Mesodermal cell (in vitro differentiated cells): ENCODE measurements around the gene PRKAR1B.

ENCODE experiments used
- H3K27ac ChIP-seq: 2 replicates; pipeline ENCODE4 v1.7.0; 2013; ENCODE audit warnings: mild to moderate bottlenecking, low read depth, low read length, moderate library complexity; ENCODE audit not compliant: severe bottlenecking
- H3K36me3 ChIP-seq: 2 replicates; pipeline ENCODE4 v1.7.1; 2013; ENCODE audit warnings: mild to moderate bottlenecking, low read length, moderate library complexity; ENCODE audit not compliant: control insufficient read depth, insufficient read depth
- H3K4me1 ChIP-seq: one replicate; pipeline ENCODE4 v1.7.1; 2013; ENCODE audit warnings: mild to moderate bottlenecking, low read length; ENCODE audit not compliant: insufficient read depth, control insufficient read depth, poor library complexity, severe bottlenecking
- H3K4me3 ChIP-seq: 2 replicates; pipeline ENCODE4 v1.7.0; 2013; ENCODE audit warnings: low read length, control low read depth, mild to moderate bottlenecking; ENCODE audit not compliant: insufficient read depth, poor library complexity, severe bottlenecking; ENCODE audit errors: extremely low read depth
- H3K9me3 ChIP-seq: 2 replicates; pipeline ENCODE4 v1.7.1; 2013; ENCODE audit warnings: mild to moderate bottlenecking, low read length, moderate library complexity; ENCODE audit not compliant: control insufficient read depth
- WGBS, 2 experiments: methylation state at CpG; one replicate each; pipeline ENCODE4 v1.1.5; 2013; ENCODE audit warnings: missing lambda C conversion rate in 2 of 2; ENCODE audit not compliant: insufficient coverage in 2 of 2; 5-methylcytosine and 5-hydroxymethylcytosine counted together

Gene PRKAR1B

DNA sequence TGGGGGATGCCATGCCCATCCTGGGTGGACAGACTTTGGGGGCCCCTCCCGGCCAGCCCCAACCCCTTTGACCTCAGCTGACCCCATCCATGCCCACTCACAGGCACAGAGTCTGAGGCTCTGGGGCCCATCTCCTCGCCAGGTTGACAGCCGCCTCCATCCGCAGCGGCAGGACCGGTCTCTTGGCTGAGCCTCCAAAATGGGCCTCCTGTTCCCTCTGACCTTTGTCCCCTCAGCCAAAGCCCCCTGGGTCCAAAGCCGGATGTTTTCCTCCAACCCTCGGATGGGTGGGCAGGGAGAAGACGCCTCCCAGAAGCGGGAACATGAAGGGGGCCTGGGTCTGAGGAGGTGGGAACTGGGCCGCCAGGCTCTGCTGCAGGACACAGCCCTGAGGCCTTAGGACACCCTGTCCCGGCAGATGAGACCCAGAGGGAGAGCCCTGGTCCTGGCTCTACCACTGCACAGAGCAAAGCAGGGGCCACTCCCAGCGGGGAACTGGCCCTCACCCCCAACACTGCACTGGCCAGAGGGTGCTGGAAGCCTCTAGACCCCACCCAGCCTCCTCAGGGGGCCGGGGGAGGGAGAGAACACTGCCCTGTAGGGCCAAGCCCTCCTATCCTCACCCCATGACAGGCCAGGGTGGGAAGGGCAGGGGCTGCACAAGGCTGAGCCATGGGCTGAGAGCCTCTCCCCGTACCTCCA is 220.0 kb downstream of the PRKAR1B start:
- H3K4me3 ChIP-seq = no peak overlapping the region
- no peaks in the 10 kb centered on the region for H3K9me3 ChIP-seq
- WGBS, 2 experiments = 85 to 91% methylated on average over 10 to 12 of the region's 15 CpGs
- no peaks in the 10 kb centered on the region for H3K4me1 ChIP-seq
- H3K36me3 ChIP-seq = peaks cover 60% of the 10 kb centered on the region
- no peak overlapping the region for H3K27ac ChIP-seq

DNA sequence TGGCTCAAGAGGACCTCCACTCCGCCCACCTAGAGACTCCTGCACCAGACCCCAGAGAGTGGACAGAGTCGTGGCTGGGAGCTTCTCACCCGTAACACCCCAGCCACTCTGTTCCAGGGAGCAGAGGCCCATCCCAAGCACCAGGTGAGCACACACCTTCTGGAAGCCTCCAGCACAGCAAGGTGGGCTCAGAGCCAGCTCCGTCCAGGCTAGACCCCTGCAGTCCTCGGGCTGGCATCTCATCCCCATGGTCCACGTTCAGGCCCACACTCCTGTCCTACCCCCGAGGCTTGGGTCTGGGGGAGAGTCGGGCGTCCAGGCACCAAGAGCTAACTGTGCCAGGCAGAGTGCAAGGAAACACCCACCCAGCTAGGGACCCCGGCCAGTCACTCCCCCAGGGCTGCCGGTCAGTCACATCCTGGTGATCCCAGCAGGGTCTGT is 220.7 kb downstream of the PRKAR1B start:
- peaks cover 59% of the 10 kb centered on the region for H3K36me3 ChIP-seq
- WGBS, 2 experiments = 94 to 96% methylated on average over 8 to 11 of the region's 11 CpGs
- no peaks in the 10 kb centered on the region for H3K4me1 ChIP-seq
- no peak overlapping the region for H3K4me3 ChIP-seq
- no peak overlapping the region for H3K27ac ChIP-seq
- no peaks in the 10 kb centered on the region for H3K9me3 ChIP-seq

DNA sequence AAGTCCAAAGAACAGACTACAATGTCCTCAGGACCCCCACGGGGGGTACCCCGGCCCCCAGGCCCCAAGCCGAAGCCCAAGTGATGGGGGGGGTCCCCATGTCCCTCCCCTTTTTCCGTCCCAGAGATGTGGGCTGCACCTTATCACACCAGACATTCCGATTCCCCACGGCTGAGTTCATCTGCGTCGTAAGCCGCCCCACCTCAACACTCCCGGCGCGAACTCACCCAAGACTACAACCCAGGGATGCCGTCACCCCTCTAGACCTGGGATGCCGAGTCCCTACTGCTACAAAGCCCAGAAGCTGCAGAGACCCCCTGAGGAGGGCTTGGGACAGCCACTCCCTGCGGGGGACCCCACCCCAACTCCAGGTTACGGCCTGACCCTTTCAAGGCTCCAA is 221.9 kb downstream of the PRKAR1B start:
- no peaks in the 10 kb centered on the region for H3K4me1 ChIP-seq
- 85 to 91% methylated on average over 12 to 14 of the region's 16 CpGs for WGBS, 2 experiments
- no peak overlapping the region for H3K27ac ChIP-seq
- H3K36me3 ChIP-seq = peaks cover 70% of the 10 kb centered on the region
- no peak overlapping the region for H3K4me3 ChIP-seq
- H3K9me3 ChIP-seq = no peaks in the 10 kb centered on the region

DNA sequence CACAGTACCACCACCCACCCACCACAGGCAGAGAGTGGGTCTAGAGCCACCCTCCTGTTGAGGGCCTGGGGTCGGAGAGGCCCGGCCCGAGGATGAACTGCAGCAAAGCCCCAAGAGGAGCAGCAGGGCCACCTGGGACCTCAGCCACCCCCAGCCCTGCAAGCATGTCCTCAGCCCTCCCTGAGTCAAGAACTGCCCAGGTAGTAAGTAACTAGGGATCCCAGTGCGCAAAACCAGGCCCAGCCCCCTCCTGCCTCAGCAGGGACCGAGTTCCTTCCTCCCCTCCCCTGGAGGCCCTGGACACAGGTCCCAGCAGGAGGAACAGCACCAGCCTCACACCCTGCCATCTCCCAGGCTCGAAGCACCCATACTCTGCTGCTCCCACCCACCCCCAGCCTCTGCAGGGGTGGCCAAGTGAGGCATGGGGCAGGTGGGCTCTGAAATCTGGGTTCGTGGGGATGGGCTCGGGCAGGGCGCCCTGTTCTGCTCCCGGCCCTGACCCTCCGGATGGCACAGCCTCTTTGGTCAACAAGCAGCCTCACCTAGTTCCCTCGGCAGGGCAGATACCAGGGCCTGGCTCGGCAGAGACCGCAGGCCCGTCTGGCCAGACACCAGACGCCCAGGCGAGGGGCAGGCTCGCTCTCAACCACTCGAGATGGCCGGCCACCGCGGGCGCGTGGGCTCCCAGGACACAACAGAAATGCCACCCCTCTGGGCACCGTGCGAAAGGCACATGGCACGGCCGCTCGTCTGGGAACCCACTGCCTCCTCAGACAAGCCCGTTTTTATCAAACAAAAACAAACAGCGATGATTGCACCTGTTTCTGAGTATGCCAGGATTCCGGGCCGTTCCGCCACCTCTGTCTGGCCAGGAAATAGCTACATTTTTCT is 222.6 kb downstream of the PRKAR1B start:
- H3K4me3 ChIP-seq = no peak overlapping the region
- no peaks in the 10 kb centered on the region for H3K4me1 ChIP-seq
- H3K9me3 ChIP-seq = no peaks in the 10 kb centered on the region
- peaks cover 70% of the 10 kb centered on the region for H3K36me3 ChIP-seq
- WGBS, 2 experiments = 95 to 96% methylated on average over 29 of the region's 34 CpGs
- H3K27ac ChIP-seq = no peak overlapping the region

GRCh38 chr7:503575-504111 is 223.4 kb downstream of the PRKAR1B start:
- Histone ChIP-seq H3K4me1 (no peaks in the 10 kb centered on the region), H3K27ac (no peak overlapping the region), H3K4me3 (no peak overlapping the region), H3K36me3 (peaks cover 70% of the 10 kb centered on the region), H3K9me3 (no peaks in the 10 kb centered on the region)
- WGBS, 2 experiments = 91 to 94% methylated on average over 15 to 20 of the region's 20 CpGs

DNA sequence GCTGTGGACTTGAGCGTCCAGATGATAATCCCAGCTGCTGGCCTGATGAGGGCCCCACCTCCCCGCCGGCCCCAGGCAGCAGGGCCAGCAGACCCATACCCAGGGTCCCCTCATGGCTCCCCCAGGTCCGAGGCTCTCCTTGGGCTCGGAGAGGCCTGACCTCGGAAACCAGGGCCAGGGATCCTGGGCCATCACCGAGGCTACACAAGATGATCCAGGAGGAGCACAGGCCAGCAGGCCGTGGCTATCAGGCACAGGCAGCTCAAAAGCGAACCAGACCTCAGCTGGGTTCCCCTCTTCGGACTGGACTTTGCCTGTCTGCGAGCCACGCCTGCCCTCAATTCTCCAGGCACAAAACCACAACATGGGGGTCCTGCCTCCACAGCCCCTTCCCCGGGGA is 224.8 kb downstream of the PRKAR1B start:
- no peak overlapping the region for H3K4me3 ChIP-seq
- H3K36me3 ChIP-seq = peaks cover 68% of the 10 kb centered on the region
- H3K9me3 ChIP-seq = no peaks in the 10 kb centered on the region
- 90 to 93% methylated on average over 11 to 13 of the region's 13 CpGs for WGBS, 2 experiments
- no peaks in the 10 kb centered on the region for H3K4me1 ChIP-seq
- H3K27ac ChIP-seq = no peak overlapping the region

- H3K27ac ChIP-seq = no peak overlapping the region
These were observed 225.6 kb downstream of the PRKAR1B start for GRCh38 chr7:501526-501925.

GRCh38 chr7:500521-501420 is 226.3 kb downstream of the PRKAR1B start:
- Histone ChIP-seq H3K4me3 (no peak overlapping the region), H3K4me1 (no peaks in the 10 kb centered on the region), H3K9me3 (no peaks in the 10 kb centered on the region), H3K27ac (no peak overlapping the region), H3K36me3 (peaks cover 73% of the 10 kb centered on the region)
- 95 to 97% methylated on average over 28 to 32 of the region's 35 CpGs for WGBS, 2 experiments

More at GRCh38 chr7:501526-501925, 225.6 kb downstream of the PRKAR1B start:
- whole genome bisulfite sequencing, 2 experiments = 96 to 100% methylated on average over 1 to 6 of the region's 7 CpGs
- no peaks in the 10 kb centered on the region for H3K9me3 ChIP-seq
- H3K4me3 ChIP-seq = no peak overlapping the region
- no peaks in the 10 kb centered on the region for H3K4me1 ChIP-seq
- H3K36me3 ChIP-seq = peaks cover 68% of the 10 kb centered on the region

DNA sequence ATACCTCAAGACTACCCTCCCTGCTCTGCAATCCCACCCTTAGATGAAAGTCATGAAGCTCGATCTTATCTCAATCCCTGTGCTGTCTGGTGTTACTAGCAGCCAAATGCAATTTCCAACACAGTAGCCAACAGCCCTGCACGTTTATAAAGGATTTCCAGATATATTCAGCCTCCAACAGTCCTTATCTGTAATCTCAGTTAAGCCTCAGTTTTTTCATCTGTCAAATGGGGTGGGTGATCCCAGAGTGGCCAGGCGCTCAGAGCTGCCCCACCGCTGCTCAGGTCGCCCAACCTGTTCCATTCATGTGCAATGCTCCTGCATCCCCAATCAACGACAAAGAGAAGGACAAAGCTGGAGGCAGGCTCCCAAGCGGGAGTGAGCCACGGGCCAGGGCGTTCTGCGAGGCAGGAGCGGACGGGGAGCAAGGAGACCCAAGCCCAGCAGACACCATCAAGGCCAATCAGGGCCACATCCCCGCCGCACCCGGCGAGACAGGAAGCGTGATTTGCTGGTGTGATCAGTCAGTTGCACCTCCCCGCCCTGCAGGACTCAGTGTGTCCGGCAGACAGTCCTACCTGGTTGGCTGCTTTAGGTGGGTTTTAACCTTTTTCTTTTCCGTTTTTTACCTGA is 227.1 kb downstream of the PRKAR1B start:
- 91 to 96% methylated on average over 20 of the region's 20 CpGs for WGBS, 2 experiments
- H3K27ac ChIP-seq = no peak overlapping the region
- H3K36me3 ChIP-seq = peaks cover 76% of the 10 kb centered on the region
- no peaks in the 10 kb centered on the region for H3K9me3 ChIP-seq
- H3K4me3 ChIP-seq = no peak overlapping the region
- no peaks in the 10 kb centered on the region for H3K4me1 ChIP-seq
